Activated CD8-positive, alpha-beta memory T cell treated with anti-CD3 and anti-CD28 coated beads, Interleukin-2, amount 10 ng/mL, durations not matched to agents 7 days and 5 days (primary cell): Measurements from ENCODE around the gene DCLK1. TPM values are rescaled to one million over a fixed set of nuclear protein-coding genes. Genes with fewer than 3 reads are reported as not detected.

Source experiments
- ATAC-seq: fragments of 150-1000 bp; cut with Tn5 transposase; one replicate; pipeline ENCODE4 v1.10.0; 2021; ENCODE audit warnings: moderate library complexity
- CTCF ChIA-PET: fragments of 350-600 bp; sonication (Branson Sonifier 250); formaldehyde crosslinking; loops from one replicate; lab custom pipeline; 2021; ENCODE audit warnings: antibody characterized with exemption; lab: Charles Lee
- DNase-seq: peaks from one replicate; pipeline ENCODE4 v3.0.0-alpha.2; 2020
- H3K27ac Mint-ChIP-seq: one replicate; pipeline ENCODE4 v1.8.0; 2021; ENCODE audit warnings: mild to moderate bottlenecking, mixed read lengths
- H3K27me3 Mint-ChIP-seq: one replicate; pipeline ENCODE4 v1.8.0; 2021; ENCODE audit warnings: mixed read lengths
- H3K36me3 Mint-ChIP-seq: one replicate; pipeline ENCODE4 v1.8.0; 2021; ENCODE audit warnings: mild to moderate bottlenecking, mixed read lengths
- H3K4me1 Mint-ChIP-seq: one replicate; pipeline ENCODE4 v1.8.0; 2021; ENCODE audit warnings: mixed read lengths
- H3K4me3 Mint-ChIP-seq: one replicate; pipeline ENCODE4 v1.8.0; 2021; ENCODE audit warnings: mild to moderate bottlenecking, moderate library complexity, mixed read lengths
- H3K9me3 Mint-ChIP-seq: one replicate; pipeline ENCODE4 v1.8.0; 2022; ENCODE audit warnings: low read depth, mixed read lengths
- total RNA-seq, 2 experiments: library from RNA; stranded (reverse); gene quantifications; one replicate each; pipeline ENCODE4 v1.2.3, GENCODE V29; 2021

Gene DCLK1
- total RNA-seq, 2 experiments from 2014 or later = not detected

DNA sequence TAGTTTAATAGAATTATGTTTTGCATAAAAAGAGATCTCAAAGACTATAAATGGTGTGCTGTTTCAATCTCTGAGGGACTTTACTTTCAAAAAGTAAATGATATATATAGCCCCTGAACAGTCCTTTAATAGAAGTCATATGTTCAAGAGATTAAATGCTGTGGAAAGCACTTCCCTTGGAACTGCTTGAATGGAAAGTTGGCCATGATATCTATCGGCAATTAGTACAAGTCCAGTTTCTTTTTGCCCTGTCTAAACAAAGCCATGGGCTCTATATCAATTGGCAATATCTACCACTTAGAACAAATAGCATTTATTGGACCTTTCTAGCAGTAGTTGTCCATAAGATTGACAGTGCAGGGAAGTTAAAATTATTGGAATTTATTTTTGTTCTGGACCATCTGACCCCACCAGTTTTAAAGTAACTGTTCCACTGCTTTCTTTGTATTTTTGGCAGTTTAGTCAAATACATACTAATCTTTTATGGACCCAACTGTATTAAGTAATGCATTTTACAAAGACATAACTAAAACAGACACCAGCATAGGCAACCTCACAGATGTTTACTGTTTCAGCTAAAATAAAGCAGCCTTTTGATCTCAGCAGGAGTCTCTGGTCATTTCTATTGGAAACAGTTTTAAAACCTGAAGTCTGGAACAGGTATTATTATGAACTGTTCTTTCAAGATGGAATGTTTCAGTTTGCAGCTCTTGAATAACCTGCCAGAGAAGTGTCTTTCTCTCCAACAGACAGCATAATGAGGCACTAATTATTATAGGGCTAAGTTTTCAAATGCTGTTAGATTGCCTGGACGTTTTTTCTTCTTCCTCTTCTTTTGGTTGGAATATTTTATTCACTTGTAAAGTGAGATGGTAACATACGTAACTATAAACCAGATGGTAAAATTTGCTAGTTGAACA is 282.6 kb downstream of the DCLK1 start:
- H3K9me3 Mint-ChIP-seq = peaks cover 2% of the 10 kb centered on the region
- no peak for ATAC-seq
- CTCF ChIA-PET = no interaction called here
- no peak for DNase-seq
- no peak overlapping the region for H3K27ac Mint-ChIP-seq
- no peaks in the 10 kb centered on the region for H3K36me3 Mint-ChIP-seq
- H3K4me3 Mint-ChIP-seq = no peak overlapping the region
- no peaks in the 10 kb centered on the region for H3K27me3 Mint-ChIP-seq
- no peaks in the 10 kb centered on the region for H3K4me1 Mint-ChIP-seq

GRCh38 chr13:35843272-35843671 is 287.9 kb downstream of the DCLK1 start:
- H3K4me1 Mint-ChIP-seq = no peaks in the 10 kb centered on the region
- DNase-seq (no peak), ATAC-seq (no peak)
- peaks cover 4% of the 10 kb centered on the region for H3K9me3 Mint-ChIP-seq
- H3K4me3 Mint-ChIP-seq = no peak overlapping the region
- no peaks in the 10 kb centered on the region for H3K36me3 Mint-ChIP-seq
- no peaks in the 10 kb centered on the region for H3K27me3 Mint-ChIP-seq
- CTCF ChIA-PET = no interaction called here
- no peak overlapping the region for H3K27ac Mint-ChIP-seq

GRCh38 chr13:35841060-35841521 is 290.1 kb downstream of the DCLK1 start:
- Mint-ChIP-seq H3K27me3 (no peaks in the 10 kb centered on the region), H3K27ac (no peak overlapping the region), H3K36me3 (no peaks in the 10 kb centered on the region), H3K4me1 (no peaks in the 10 kb centered on the region), H3K9me3 (peaks cover 4% of the 10 kb centered on the region), H3K4me3 (no peak overlapping the region)
- no peak for ATAC-seq
- DNase-seq = no peak
- CTCF ChIA-PET = no interaction called here

DNA sequence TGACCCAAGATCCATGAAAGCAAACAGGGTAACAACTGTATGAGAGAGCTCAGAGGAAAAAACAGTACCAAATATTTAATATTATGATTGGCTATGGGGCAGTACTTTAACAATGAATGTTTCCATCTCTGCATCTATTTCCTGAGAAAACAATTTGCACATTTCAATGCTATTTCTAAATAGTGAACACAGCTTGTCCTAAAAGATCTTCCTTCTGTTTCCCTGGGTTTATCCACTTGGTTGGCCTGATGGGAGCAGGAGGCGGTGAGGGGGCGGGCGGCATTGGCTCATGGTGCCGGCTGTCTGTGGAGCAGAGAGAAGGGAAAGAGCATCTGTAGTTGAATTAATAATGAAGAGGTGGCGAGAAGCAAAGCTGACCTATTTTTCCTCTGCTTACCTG is 291.4 kb downstream of the DCLK1 start:
- no peak for DNase-seq
- Mint-ChIP-seq H3K27ac (no peak overlapping the region), H3K4me1 (no peaks in the 10 kb centered on the region), H3K27me3 (no peaks in the 10 kb centered on the region), H3K36me3 (no peaks in the 10 kb centered on the region), H3K4me3 (no peak overlapping the region), H3K9me3 (peaks cover 4% of the 10 kb centered on the region)
- no peak for ATAC-seq
- CTCF ChIA-PET = no interaction called here

DNA sequence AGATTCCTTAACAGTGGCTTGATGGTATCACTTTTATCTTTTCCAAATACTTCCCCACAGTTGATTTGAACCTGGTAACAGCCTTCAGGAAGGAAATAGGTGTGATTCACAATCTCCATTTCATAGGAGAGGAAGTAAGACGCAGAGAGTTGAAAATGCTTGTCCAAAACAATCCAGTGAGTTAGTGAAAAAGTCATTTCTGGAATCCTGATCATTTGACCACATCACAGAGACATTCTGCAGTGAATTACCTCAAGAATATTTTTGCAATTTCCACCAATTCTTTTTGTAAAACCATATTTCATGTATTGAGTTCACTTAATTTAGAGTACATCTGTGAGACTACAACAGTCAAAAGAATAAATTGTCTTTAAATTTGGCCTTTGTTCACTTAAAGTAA is 292.8 kb downstream of the DCLK1 start:
- ATAC-seq = no peak
- H3K36me3 Mint-ChIP-seq = no peaks in the 10 kb centered on the region
- H3K4me3 Mint-ChIP-seq = no peak overlapping the region
- H3K9me3 Mint-ChIP-seq = peaks cover 4% of the 10 kb centered on the region
- H3K4me1 Mint-ChIP-seq = no peaks in the 10 kb centered on the region
- CTCF ChIA-PET = no interaction called here
- H3K27ac Mint-ChIP-seq = no peak overlapping the region
- no peaks in the 10 kb centered on the region for H3K27me3 Mint-ChIP-seq
- no peak for DNase-seq

GRCh38 chr13:35836446-35836845 is 294.7 kb downstream of the DCLK1 start:
- no peak for ATAC-seq
- Mint-ChIP-seq H3K9me3 (peaks cover 4% of the 10 kb centered on the region), H3K27me3 (no peaks in the 10 kb centered on the region), H3K36me3 (no peaks in the 10 kb centered on the region), H3K4me1 (no peaks in the 10 kb centered on the region), H3K4me3 (no peak overlapping the region), H3K27ac (no peak overlapping the region)
- no peak for DNase-seq
- CTCF ChIA-PET = no interaction called here

- ATAC-seq (no peak), DNase-seq (no peak)
- H3K4me3 Mint-ChIP-seq = no peak overlapping the region
- peaks cover 4% of the 10 kb centered on the region for H3K9me3 Mint-ChIP-seq
- CTCF ChIA-PET = no interaction called here
- H3K27me3 Mint-ChIP-seq = no peaks in the 10 kb centered on the region
- H3K27ac Mint-ChIP-seq = no peak overlapping the region
- no peaks in the 10 kb centered on the region for H3K36me3 Mint-ChIP-seq
- no peaks in the 10 kb centered on the region for H3K4me1 Mint-ChIP-seq
Observed at GRCh38 chr13:35835989-35836388, 295.2 kb downstream of the DCLK1 start.

- no peak overlapping the region for H3K27ac Mint-ChIP-seq
- CTCF ChIA-PET = interaction anchor here (0.7 kb wide), 1 partner anchor 15 kb away, joined by 3 read pairs; no protein-coding TSS in a partner anchor
- H3K4me3 Mint-ChIP-seq = no peak overlapping the region
- DNase-seq (no peak), ATAC-seq (no peak)
- H3K9me3 Mint-ChIP-seq = no peaks in the 10 kb centered on the region
- H3K36me3 Mint-ChIP-seq = no peaks in the 10 kb centered on the region
- no peaks in the 10 kb centered on the region for H3K27me3 Mint-ChIP-seq
- H3K4me1 Mint-ChIP-seq = no peaks in the 10 kb centered on the region
Observed at GRCh38 chr13:35833608-35834275, 297.4 kb downstream of the DCLK1 start.

GRCh38 chr13:35833031-35833430 is 298.2 kb downstream of the DCLK1 start:
- Mint-ChIP-seq H3K4me1 (no peaks in the 10 kb centered on the region), H3K36me3 (no peaks in the 10 kb centered on the region), H3K9me3 (no peaks in the 10 kb centered on the region), H3K4me3 (no peak overlapping the region), H3K27me3 (no peaks in the 10 kb centered on the region), H3K27ac (no peak overlapping the region)
- ATAC-seq (no peak), DNase-seq (no peak)
- CTCF ChIA-PET = interaction anchor here (0.7 kb wide), 1 partner anchor 15 kb away, joined by 3 read pairs; no protein-coding TSS in a partner anchor

GRCh38 chr13:35832551-35832950 is 298.6 kb downstream of the DCLK1 start:
- H3K4me1 Mint-ChIP-seq = no peaks in the 10 kb centered on the region
- no peaks in the 10 kb centered on the region for H3K9me3 Mint-ChIP-seq
- H3K4me3 Mint-ChIP-seq = no peak overlapping the region
- CTCF ChIA-PET = no interaction called here
- no peak for DNase-seq
- H3K36me3 Mint-ChIP-seq = no peaks in the 10 kb centered on the region
- H3K27me3 Mint-ChIP-seq = no peaks in the 10 kb centered on the region
- no peak overlapping the region for H3K27ac Mint-ChIP-seq
- no peak for ATAC-seq

- CTCF ChIA-PET = no interaction called here
- Mint-ChIP-seq H3K4me3 (no peak overlapping the region), H3K36me3 (no peaks in the 10 kb centered on the region), H3K9me3 (no peaks in the 10 kb centered on the region), H3K27ac (no peak overlapping the region), H3K4me1 (no peaks in the 10 kb centered on the region), H3K27me3 (no peaks in the 10 kb centered on the region)
- DNase-seq (no peak), ATAC-seq (no peak)
Observed at GRCh38 chr13:35830850-35831450, 300.2 kb downstream of the DCLK1 start.

DNA sequence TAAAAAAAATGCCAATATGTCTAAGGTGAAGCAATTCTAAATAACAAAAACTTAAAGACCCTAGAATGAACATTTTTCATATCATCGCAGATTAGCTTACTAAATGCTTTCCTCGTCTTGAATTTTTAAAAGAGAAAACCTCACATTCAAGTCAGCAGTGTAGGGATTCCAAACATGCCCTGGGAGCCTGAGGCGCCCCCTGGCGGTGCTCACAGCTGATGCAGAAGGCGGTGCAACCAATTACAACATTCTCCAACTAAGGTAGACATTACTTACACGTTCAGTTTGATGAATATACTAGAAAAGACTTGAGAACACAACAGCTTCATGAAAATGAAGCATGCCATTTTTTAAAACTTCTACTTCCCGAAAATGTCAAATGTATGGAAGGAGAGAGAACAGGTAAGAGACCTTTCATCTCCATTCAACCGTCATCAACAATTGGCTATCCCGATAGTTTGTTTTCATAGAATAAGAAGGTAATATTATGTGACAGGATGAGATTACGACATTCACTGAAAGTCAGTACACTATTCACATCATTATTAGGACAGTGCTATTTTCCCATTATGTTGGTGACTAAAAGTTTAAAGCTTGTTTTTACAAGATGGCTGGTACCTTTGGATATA is 304.4 kb downstream of the DCLK1 start:
- DNase-seq = no peak
- Mint-ChIP-seq H3K4me3 (no peak overlapping the region), H3K27me3 (no peaks in the 10 kb centered on the region), H3K36me3 (no peaks in the 10 kb centered on the region), H3K27ac (no peak overlapping the region), H3K4me1 (no peaks in the 10 kb centered on the region), H3K9me3 (peaks cover 5% of the 10 kb centered on the region)
- CTCF ChIA-PET = no interaction called here
- ATAC-seq = no peak

- Mint-ChIP-seq H3K27ac (no peak overlapping the region), H3K4me1 (no peaks in the 10 kb centered on the region), H3K27me3 (no peaks in the 10 kb centered on the region), H3K9me3 (peaks cover 5% of the 10 kb centered on the region), H3K36me3 (no peaks in the 10 kb centered on the region), H3K4me3 (no peak overlapping the region)
- no peak for ATAC-seq
- CTCF ChIA-PET = no interaction called here
- no peak for DNase-seq
Observed at GRCh38 chr13:35824825-35825224, 306.4 kb downstream of the DCLK1 start.
